IgD-negative memory B cell (primary cell): Measurements from ENCODE around the gene PPARG. TPM values are rescaled to one million over a fixed set of nuclear protein-coding genes. Genes with fewer than 3 reads are reported as not detected.
"Not testable (repeated sequence)": the region's sequence is repeated elsewhere in the genome, so short reads cannot be mapped to it uniquely, and the experiment has no call there.

ENCODE experiments used
- H3K27ac Mint-ChIP-seq, 3 donors: one replicate each; pipeline ENCODE4 v1.8.0; 2020 to 2022; ENCODE audit warnings: mild to moderate bottlenecking in 3 of 3, mixed read lengths in 3 of 3, moderate library complexity in 1 of 3
- H3K27me3 Mint-ChIP-seq: one replicate; pipeline ENCODE4 v1.8.0; 2021; ENCODE audit warnings: mixed read lengths
- H3K36me3 Mint-ChIP-seq: one replicate; pipeline ENCODE4 v1.8.0; 2020; ENCODE audit warnings: mild to moderate bottlenecking, mixed read lengths
- H3K4me1 Mint-ChIP-seq, 3 donors: one replicate each; pipeline ENCODE4 v1.8.0; 2020 to 2022; ENCODE audit warnings: mixed read lengths in 3 of 3, mild to moderate bottlenecking in 1 of 3
- H3K4me3 Mint-ChIP-seq, 4 donors: one replicate each; pipeline ENCODE4 v1.8.0; 2020 to 2022; ENCODE audit warnings: mild to moderate bottlenecking in 4 of 4, mixed read lengths in 4 of 4, moderate library complexity in 3 of 4
- H3K9me3 Mint-ChIP-seq, 3 donors: one replicate each; pipeline ENCODE4 v1.8.0; 2020 to 2021; ENCODE audit warnings: mixed read lengths in 3 of 3, mild to moderate bottlenecking in 1 of 3
- polyA plus RNA-seq: library from polyadenylated mRNA; unstranded; fragments of 300-500 nt; fragmentation: Illumina TruSeq; gene quantifications from one replicate; pipeline ENCODE4 v1.2.3, GENCODE V29; 2021

PPARG gene
- polyA plus RNA-seq, 1 donor from 2014 or later: not detected

GRCh38 chr3:12461097-12461649 lies 172.3 kb downstream of the PPARG start:
- H3K27ac Mint-ChIP-seq: no peak overlapping the region
- H3K27me3 Mint-ChIP-seq: no peaks in the 10 kb centered on the region
- H3K36me3 Mint-ChIP-seq: no peaks in the 10 kb centered on the region
- H3K9me3 Mint-ChIP-seq: peaks cover 0 to 2% (median 0%) of the 10 kb centered on the region in 3 donors
- H3K4me1 Mint-ChIP-seq: no peaks in the 10 kb centered on the region
- H3K4me3 Mint-ChIP-seq: peak overlapping the region in 1 of 4 donors; percentile 7

- Mint-ChIP-seq H3K27ac (no peak overlapping the region), H3K36me3 (no peaks in the 10 kb centered on the region), H3K27me3 (no peaks in the 10 kb centered on the region), H3K9me3 (peaks cover 0 to 2% (median 0%) of the 10 kb centered on the region in 3 donors), H3K4me1 (no peaks in the 10 kb centered on the region), H3K4me3 (peak overlapping the region in 1 of 4 donors; percentile 52)
Observed at GRCh38 chr3:12462159-12462947, 173.5 kb downstream of the PPARG start.

DNA sequence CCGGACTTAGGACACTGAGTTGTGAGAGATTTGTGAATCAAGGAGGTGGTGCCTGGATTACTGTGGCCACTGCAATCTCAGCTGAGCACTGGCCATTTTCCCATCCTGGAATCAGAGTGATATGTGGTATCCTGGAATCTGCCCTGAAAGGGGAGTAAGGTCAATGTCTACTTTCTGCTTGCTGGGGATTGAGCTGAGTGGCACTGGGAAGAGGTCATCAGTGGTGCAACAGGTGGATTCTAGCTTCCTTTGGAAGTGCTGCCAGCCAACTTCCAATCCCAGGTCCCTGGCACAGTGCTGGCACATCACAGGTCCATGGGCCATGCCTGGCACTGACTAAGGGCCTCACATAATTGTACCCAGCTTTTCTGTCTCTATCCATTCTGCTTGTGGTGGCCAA lies 174.8 kb downstream of the PPARG start:
- H3K36me3 Mint-ChIP-seq: no peaks in the 10 kb centered on the region
- no peak overlapping the region for H3K27ac Mint-ChIP-seq
- H3K4me3 Mint-ChIP-seq: no peak overlapping the region
- peaks cover 0 to 2% (median 0%) of the 10 kb centered on the region in 3 donors for H3K9me3 Mint-ChIP-seq
- H3K27me3 Mint-ChIP-seq: peaks cover 2% of the 10 kb centered on the region
- H3K4me1 Mint-ChIP-seq: no peaks in the 10 kb centered on the region

- H3K36me3 Mint-ChIP-seq: no peaks in the 10 kb centered on the region
- no peak overlapping the region for H3K4me3 Mint-ChIP-seq
- peaks cover 0 to 2% (median 0%) of the 10 kb centered on the region in 3 donors for H3K9me3 Mint-ChIP-seq
- peaks cover 2% of the 10 kb centered on the region for H3K27me3 Mint-ChIP-seq
- H3K4me1 Mint-ChIP-seq: no peaks in the 10 kb centered on the region
- no peak overlapping the region for H3K27ac Mint-ChIP-seq
Observed at GRCh38 chr3:12464181-12464580, 175.3 kb downstream of the PPARG start.

- Mint-ChIP-seq H3K9me3 (peaks cover 0 to 2% (median 0%) of the 10 kb centered on the region in 3 donors), H3K4me3 (no peak overlapping the region), H3K27me3 (peaks cover 2% of the 10 kb centered on the region), H3K4me1 (no peaks in the 10 kb centered on the region), H3K27ac (peak overlapping the region in 1 of 3 donors; percentile 60), H3K36me3 (no peaks in the 10 kb centered on the region)
Observed at GRCh38 chr3:12465151-12465835, 176.4 kb downstream of the PPARG start.

DNA sequence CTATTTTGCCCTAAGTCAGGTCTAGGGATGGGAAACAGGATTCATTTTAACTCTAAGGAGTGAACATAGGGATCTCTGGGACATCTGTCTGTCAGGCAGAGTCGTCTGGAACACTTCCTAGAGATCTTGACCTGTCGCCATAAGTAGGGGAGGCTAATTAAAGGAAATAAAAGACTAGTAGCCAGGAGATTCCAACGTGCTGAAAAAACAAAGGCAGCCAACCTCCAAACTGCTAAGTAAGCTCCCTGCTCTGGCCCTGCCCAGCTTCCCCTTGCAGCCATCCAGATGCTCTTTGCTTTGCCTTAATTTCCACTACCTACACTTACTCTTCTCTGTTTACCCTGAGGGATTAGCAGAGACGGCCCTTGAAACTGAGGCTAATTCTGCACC lies 177.0 kb downstream of the PPARG start:
- Mint-ChIP-seq H3K4me3 (no peak overlapping the region), H3K27ac (no peak overlapping the region), H3K9me3 (peaks cover 0 to 2% (median 0%) of the 10 kb centered on the region in 3 donors), H3K4me1 (no peaks in the 10 kb centered on the region), H3K36me3 (no peaks in the 10 kb centered on the region), H3K27me3 (peaks cover 2% of the 10 kb centered on the region)

- peaks cover 0 to 7% (median 4%) of the 10 kb centered on the region in 3 donors for H3K4me1 Mint-ChIP-seq
- peaks cover 0 to 2% (median 0%) of the 10 kb centered on the region in 3 donors for H3K9me3 Mint-ChIP-seq
- no peak overlapping the region for H3K4me3 Mint-ChIP-seq
- peaks cover 8% of the 10 kb centered on the region for H3K27me3 Mint-ChIP-seq
- H3K27ac Mint-ChIP-seq: no peak overlapping the region
- no peaks in the 10 kb centered on the region for H3K36me3 Mint-ChIP-seq
Observed at GRCh38 chr3:12467746-12468145, 178.9 kb downstream of the PPARG start.

GRCh38 chr3:12468276-12468675 lies 179.4 kb downstream of the PPARG start:
- H3K36me3 Mint-ChIP-seq: no peaks in the 10 kb centered on the region
- peak overlapping the region in 1 of 3 donors; percentile 70 for H3K27ac Mint-ChIP-seq
- H3K9me3 Mint-ChIP-seq: peaks cover 0 to 2% (median 0%) of the 10 kb centered on the region in 3 donors
- H3K4me3 Mint-ChIP-seq: peak overlapping the region in 1 of 4 donors; percentile 17
- H3K27me3 Mint-ChIP-seq: peaks cover 8% of the 10 kb centered on the region
- peaks cover 0 to 7% (median 4%) of the 10 kb centered on the region in 3 donors for H3K4me1 Mint-ChIP-seq

DNA sequence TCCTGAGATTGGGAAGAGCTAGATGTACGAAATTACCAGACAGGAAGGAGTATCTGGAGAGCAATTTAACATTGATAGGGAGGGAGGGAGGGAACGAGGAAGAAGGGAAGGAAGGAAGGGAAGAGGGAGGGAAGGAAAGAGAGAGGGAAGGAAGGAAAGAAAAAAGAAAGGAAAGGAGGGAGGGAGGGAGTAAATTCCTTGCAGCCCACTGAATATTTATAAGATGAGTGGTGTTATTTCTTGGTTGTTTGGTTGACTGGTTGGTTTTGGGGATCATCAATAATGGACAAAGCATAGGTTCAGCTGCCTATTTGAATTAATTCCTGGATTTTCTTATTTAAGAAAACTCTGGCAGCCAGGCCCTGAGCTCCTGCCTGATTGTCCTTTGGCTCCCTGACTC lies 179.9 kb downstream of the PPARG start:
- Mint-ChIP-seq H3K9me3 (peaks cover 0 to 2% (median 0%) of the 10 kb centered on the region in 3 donors), H3K27ac (peak overlapping the region in 1 of 3 donors; percentile 70), H3K4me1 (peaks cover 0 to 7% (median 4%) of the 10 kb centered on the region in 3 donors), H3K27me3 (peaks cover 8% of the 10 kb centered on the region), H3K36me3 (no peaks in the 10 kb centered on the region), H3K4me3 (no peak overlapping the region)

- not testable (repeated sequence) for H3K4me3 Mint-ChIP-seq, H3K4me1 Mint-ChIP-seq, H3K36me3 Mint-ChIP-seq, H3K27me3 Mint-ChIP-seq, H3K27ac Mint-ChIP-seq, H3K9me3 Mint-ChIP-seq
Observed at GRCh38 chr3:12469222-12469621, 180.4 kb downstream of the PPARG start.

GRCh38 chr3:12470111-12470510 lies 181.2 kb downstream of the PPARG start:
- Mint-ChIP-seq H3K4me3 (no peak overlapping the region), H3K27me3 (peaks cover 8% of the 10 kb centered on the region)

GRCh38 chr3:12470680-12471079 lies 181.8 kb downstream of the PPARG start:
- Mint-ChIP-seq H3K27ac (no peak overlapping the region), H3K27me3 (peaks cover 8% of the 10 kb centered on the region), H3K36me3 (no peaks in the 10 kb centered on the region), H3K4me3 (no peak overlapping the region), H3K4me1 (peaks cover 0 to 7% (median 4%) of the 10 kb centered on the region in 3 donors), H3K9me3 (no peaks in the 10 kb centered on the region)

More at GRCh38 chr3:12470111-12470510, 181.2 kb downstream of the PPARG start:
- H3K27ac Mint-ChIP-seq: no peak overlapping the region
- H3K36me3 Mint-ChIP-seq: no peaks in the 10 kb centered on the region
- H3K4me1 Mint-ChIP-seq: peaks cover 0 to 7% (median 4%) of the 10 kb centered on the region in 3 donors
- H3K9me3 Mint-ChIP-seq: no peaks in the 10 kb centered on the region

- H3K9me3 Mint-ChIP-seq: no peaks in the 10 kb centered on the region
- H3K36me3 Mint-ChIP-seq: no peaks in the 10 kb centered on the region
- peaks cover 8% of the 10 kb centered on the region for H3K27me3 Mint-ChIP-seq
- peaks cover 0 to 7% (median 4%) of the 10 kb centered on the region in 3 donors for H3K4me1 Mint-ChIP-seq
- H3K27ac Mint-ChIP-seq: no peak overlapping the region
- H3K4me3 Mint-ChIP-seq: peak overlapping the region in 2 of 4 donors; percentile 13 to 79
Observed at GRCh38 chr3:12471241-12471640, 182.4 kb downstream of the PPARG start.

- no peaks in the 10 kb centered on the region for H3K9me3 Mint-ChIP-seq
- H3K4me3 Mint-ChIP-seq: no peak overlapping the region
- peaks cover 8% of the 10 kb centered on the region for H3K27me3 Mint-ChIP-seq
Observed at GRCh38 chr3:12472000-12472610, 183.2 kb downstream of the PPARG start.

GRCh38 chr3:12472796-12473195 lies 183.9 kb downstream of the PPARG start:
- Mint-ChIP-seq H3K4me1 (peaks cover 0 to 7% (median 4%) of the 10 kb centered on the region in 3 donors), H3K4me3 (no peak overlapping the region), H3K27ac (no peak overlapping the region), H3K9me3 (no peaks in the 10 kb centered on the region), H3K36me3 (no peaks in the 10 kb centered on the region), H3K27me3 (peaks cover 8% of the 10 kb centered on the region)

More at GRCh38 chr3:12472000-12472610, 183.2 kb downstream of the PPARG start:
- H3K36me3 Mint-ChIP-seq: no peaks in the 10 kb centered on the region
- H3K27ac Mint-ChIP-seq: no peak overlapping the region
- H3K4me1 Mint-ChIP-seq: peaks cover 0 to 7% (median 4%) of the 10 kb centered on the region in 3 donors
